ENCODE results near the gene LMBR1L. TPM values are rescaled to one million over a fixed set of nuclear protein-coding genes. Genes with fewer than 3 reads are reported as not detected.

LMBR1L gene
- total and polyA plus RNA-seq, 2 donors (not counting 1 experiment from before 2014, with no cell fraction given), result 30.9 to 53.2 TPM

- peak overlapping the region; percentile 99 for H3K4me2 ChIP-seq (ENCODE audit: extremely low read depth, insufficient read depth, low read length)
- DNase-seq (ENCODE audit: low read depth in 2 of 2), result peak; percentile 15 to 25
- H3K4me1 ChIP-seq (ENCODE audit: control insufficient read depth, extremely low read depth, insufficient read depth, low read length), result peaks cover 8% of the 10 kb centered on the region
- H3K4me3 ChIP-seq (replicated peaks in 1 of 4; ENCODE audit: control extremely low read depth in 1 of 4, insufficient read depth in 1 of 4, low read depth in 3 of 4, low read length in 4 of 4), result peak overlapping the region; percentile 65 to 96 (median 84)
- peaks cover 62% of the 10 kb centered on the region for H3K79me2 ChIP-seq (ENCODE audit: control insufficient read depth, insufficient read depth, low read length)
- H3K27ac ChIP-seq (ENCODE audit: insufficient read depth, low read length), result peak overlapping the region; percentile 92
- no peak for TF ChIP-seq CTCF (conservative IDR thresholded peaks at IDR 0.05 in 1 of 2, IDR thresholded peaks at IDR 0.05 in 1 of 2; ENCODE audit: low read depth in 1 of 2, low read length in 2 of 2)
- no peak for TF ChIP-seq EZH2 (IDR thresholded peaks at IDR 0.05; ENCODE audit: low read length, missing control alignments)
- no peaks in the 10 kb centered on the region for H3K27me3 ChIP-seq (ENCODE audit: control insufficient read depth, insufficient read depth, low read length)
- H3K36me3 ChIP-seq (ENCODE audit: control insufficient read depth, insufficient read depth, low read length), result peaks cover 5% of the 10 kb centered on the region
- H3K9ac ChIP-seq (ENCODE audit: insufficient read depth, low read length), result peak overlapping the region; percentile 93
- no peaks in the 10 kb centered on the region for H3K9me3 ChIP-seq (ENCODE audit: control insufficient read depth, insufficient read depth, low read depth, low read length)
- H2AFZ ChIP-seq (ENCODE audit: low read length), result no peak overlapping the region
- peaks cover 5% of the 10 kb centered on the region for H4K20me1 ChIP-seq (ENCODE audit: control insufficient read depth, extremely low read depth, insufficient read depth, low read length)
Observed at GRCh38 chr12:49059299-49060171, 51.1 kb downstream of the LMBR1L start.

- no peak for TF ChIP-seq CTCF (conservative IDR thresholded peaks at IDR 0.05 in 1 of 2, IDR thresholded peaks at IDR 0.05 in 1 of 2; ENCODE audit: low read depth in 1 of 2, low read length in 2 of 2)
- no peak for TF ChIP-seq EZH2 (IDR thresholded peaks at IDR 0.05; ENCODE audit: low read length, missing control alignments)
- DNase-seq (ENCODE audit: low read depth in 2 of 2), result peak in 1 of 2 donors; percentile 11
- no peak overlapping the region for H2AFZ ChIP-seq (ENCODE audit: low read length)
- no peaks in the 10 kb centered on the region for H3K9me3 ChIP-seq (ENCODE audit: control insufficient read depth, insufficient read depth, low read depth, low read length)
- H3K4me3 ChIP-seq (replicated peaks in 1 of 4; ENCODE audit: control extremely low read depth in 1 of 4, insufficient read depth in 1 of 4, low read depth in 3 of 4, low read length in 4 of 4), result peak overlapping the region; percentile 65 to 96 (median 84)
- peak overlapping the region; percentile 93 for H3K9ac ChIP-seq (ENCODE audit: insufficient read depth, low read length)
- H3K27ac ChIP-seq (ENCODE audit: insufficient read depth, low read length), result peak overlapping the region; percentile 92
- peaks cover 9% of the 10 kb centered on the region for H3K36me3 ChIP-seq (ENCODE audit: control insufficient read depth, insufficient read depth, low read length)
- H3K4me2 ChIP-seq (ENCODE audit: extremely low read depth, insufficient read depth, low read length), result peak overlapping the region; percentile 99
- peaks cover 68% of the 10 kb centered on the region for H3K79me2 ChIP-seq (ENCODE audit: control insufficient read depth, insufficient read depth, low read length)
- no peaks in the 10 kb centered on the region for H3K27me3 ChIP-seq (ENCODE audit: control insufficient read depth, insufficient read depth, low read length)
- peaks cover 8% of the 10 kb centered on the region for H3K4me1 ChIP-seq (ENCODE audit: control insufficient read depth, extremely low read depth, insufficient read depth, low read length)
- H4K20me1 ChIP-seq (ENCODE audit: control insufficient read depth, extremely low read depth, insufficient read depth, low read length), result peaks cover 5% of the 10 kb centered on the region
Observed at GRCh38 chr12:49059045-49059298, 51.7 kb downstream of the LMBR1L start.

- no peaks in the 10 kb centered on the region for H3K27me3 ChIP-seq (ENCODE audit: control insufficient read depth, insufficient read depth, low read length)
- TF ChIP-seq CTCF (conservative IDR thresholded peaks at IDR 0.05 in 1 of 2, IDR thresholded peaks at IDR 0.05 in 1 of 2; ENCODE audit: low read depth in 1 of 2, low read length in 2 of 2), result no peak
- no peak for TF ChIP-seq EZH2 (IDR thresholded peaks at IDR 0.05; ENCODE audit: low read length, missing control alignments)
- H3K4me3 ChIP-seq (replicated peaks in 1 of 4; ENCODE audit: control extremely low read depth in 1 of 4, insufficient read depth in 1 of 4, low read depth in 3 of 4, low read length in 4 of 4), result peak overlapping the region; percentile 65 to 96 (median 84)
- peaks cover 72% of the 10 kb centered on the region for H3K79me2 ChIP-seq (ENCODE audit: control insufficient read depth, insufficient read depth, low read length)
- peaks cover 12% of the 10 kb centered on the region for H3K36me3 ChIP-seq (ENCODE audit: control insufficient read depth, insufficient read depth, low read length)
- H3K27ac ChIP-seq (ENCODE audit: insufficient read depth, low read length), result peak overlapping the region; percentile 92
- no peak for DNase-seq (ENCODE audit: low read depth in 2 of 2)
- peaks cover 8% of the 10 kb centered on the region for H3K4me1 ChIP-seq (ENCODE audit: control insufficient read depth, extremely low read depth, insufficient read depth, low read length)
- peak overlapping the region; percentile 93 for H3K9ac ChIP-seq (ENCODE audit: insufficient read depth, low read length)
- peaks cover 8% of the 10 kb centered on the region for H4K20me1 ChIP-seq (ENCODE audit: control insufficient read depth, extremely low read depth, insufficient read depth, low read length)
- no peaks in the 10 kb centered on the region for H3K9me3 ChIP-seq (ENCODE audit: control insufficient read depth, insufficient read depth, low read depth, low read length)
- peak overlapping the region; percentile 99 for H3K4me2 ChIP-seq (ENCODE audit: extremely low read depth, insufficient read depth, low read length)
- no peak overlapping the region for H2AFZ ChIP-seq (ENCODE audit: low read length)
Observed at GRCh38 chr12:49058366-49059044, 52.1 kb downstream of the LMBR1L start.
